CD4-positive, alpha-beta T cell (primary cell): ENCODE results near the gene KIF5A. TPM values are rescaled to one million over a fixed set of nuclear protein-coding genes. Genes with fewer than 3 reads are reported as not detected.
A peak's percentile ranks its signal among the peaks of the same experiment; 100 is the strongest.

ENCODE experiments used
- ATAC-seq: fragments of 200-7000 bp; cut with Tn5 transposase; one replicate; pipeline ENCODE4 v1.10.0; 2022; ENCODE audit warnings: mild to moderate bottlenecking; ENCODE audit not compliant: poor library complexity
- CTCF ChIA-PET: fragments of 350-600 bp; sonication (Branson Sonifier 250); formaldehyde crosslinking; loops from one replicate; lab custom pipeline; 2021; ENCODE audit warnings: antibody characterized with exemption, inconsistent platforms; lab: Charles Lee
- POLR2A ChIA-PET: fragments of 350-600 bp; sonication (Branson Sonifier 250); formaldehyde crosslinking; loops from one replicate; lab custom pipeline; 2021; ENCODE audit warnings: antibody characterized with exemption, inconsistent platforms; lab: Charles Lee
- DNase-seq, 14 experiments: peaks; one replicate each; pipeline ENCODE4 v3.0.0-alpha.2; 2013 to 2020; ENCODE audit warnings: mixed read lengths in 2 of 14
- H3K27ac ChIP-seq, 2 donors: one replicate each; pipeline versions ENCODE4 v1.5.1 to v1.7.0; 2013; ENCODE audit warnings: low read length in 2 of 2, low read depth in 1 of 2, mild to moderate bottlenecking in 1 of 2
- H3K27me3 ChIP-seq, 2 experiments: 1 replicate in 1 of 2; 2 replicates in 1 of 2; pipeline versions ENCODE4 v1.6.1 to v1.7.0; 2013; ENCODE audit warnings: low read length in 2 of 2, control low read depth in 1 of 2, mild to moderate bottlenecking in 1 of 2, moderate library complexity in 1 of 2; ENCODE audit not compliant: insufficient read depth in 2 of 2, control insufficient read depth in 1 of 2
- H3K36me3 ChIP-seq: one replicate; pipeline ENCODE4 v1.6.1; 2013; ENCODE audit warnings: low read length, control low read depth; ENCODE audit not compliant: insufficient read depth
- H3K4me1 ChIP-seq: one replicate; pipeline ENCODE4 v1.6.1; 2013; ENCODE audit warnings: low read length, control low read depth; ENCODE audit not compliant: insufficient read depth
- H3K4me3 ChIP-seq: one replicate; pipeline ENCODE4 v1.5.1; 2013; ENCODE audit warnings: mild to moderate bottlenecking, low read length, moderate library complexity
- H3K9me3 ChIP-seq, 2 experiments: 1 replicate in 1 of 2; 2 replicates in 1 of 2; pipeline versions ENCODE4 v1.6.1 to v1.7.0; 2013; ENCODE audit warnings: low read length in 2 of 2, mild to moderate bottlenecking in 2 of 2, control low read depth in 1 of 2, moderate library complexity in 1 of 2; ENCODE audit not compliant: control insufficient read depth in 1 of 2, insufficient read depth in 1 of 2
- H3K27ac Mint-ChIP-seq: one replicate; pipeline ENCODE4 v1.8.0; 2020; ENCODE audit warnings: mixed read lengths
- H3K27me3 Mint-ChIP-seq: one replicate; pipeline ENCODE4 v1.8.0; 2021; ENCODE audit warnings: mixed read lengths
- H3K36me3 Mint-ChIP-seq: one replicate; pipeline ENCODE4 v1.8.0; 2021; ENCODE audit warnings: low read depth, mixed read lengths
- H3K4me1 Mint-ChIP-seq: one replicate; pipeline ENCODE4 v1.8.0; 2021; ENCODE audit warnings: low read depth, mixed read lengths
- H3K4me3 Mint-ChIP-seq: one replicate; pipeline ENCODE4 v1.8.0; 2020; ENCODE audit warnings: mild to moderate bottlenecking, mixed read lengths
- H3K9me3 Mint-ChIP-seq: one replicate; pipeline ENCODE4 v1.8.0; 2020; ENCODE audit warnings: mixed read lengths
- intact Hi-C, 2 experiments: fragments of 100-400 bp; cut with DNase I in 1 of 2; cut with micrococcal nuclease in 1 of 2; formaldehyde crosslinking; loops; one replicate each; pipeline versions ENCODE4 v1.15.1 to v1.9.0; 2023 to 2025; cut with DNase I, micrococcal nuclease
- total RNA-seq, 174 experiments: library from RNA in 2 of 174; stranded (reverse) in 2 of 174; gene quantifications; one replicate each; pipeline ENCODE4 v1.2.3 and lab custom pipeline; 2021 to 2026
- TF ChIP-seq, protein P1 (sequence below): fragments of 200-600 bp; IDR thresholded peaks from one replicate; pipeline ENCODE4 v1.8.0; 2022; ENCODE audit warnings: antibody characterized with exemption, mild to moderate bottlenecking

Gene KIF5A
- total RNA-seq, 2 experiments from 2014 or later: 0.39 to 0.47 TPM

DNA sequence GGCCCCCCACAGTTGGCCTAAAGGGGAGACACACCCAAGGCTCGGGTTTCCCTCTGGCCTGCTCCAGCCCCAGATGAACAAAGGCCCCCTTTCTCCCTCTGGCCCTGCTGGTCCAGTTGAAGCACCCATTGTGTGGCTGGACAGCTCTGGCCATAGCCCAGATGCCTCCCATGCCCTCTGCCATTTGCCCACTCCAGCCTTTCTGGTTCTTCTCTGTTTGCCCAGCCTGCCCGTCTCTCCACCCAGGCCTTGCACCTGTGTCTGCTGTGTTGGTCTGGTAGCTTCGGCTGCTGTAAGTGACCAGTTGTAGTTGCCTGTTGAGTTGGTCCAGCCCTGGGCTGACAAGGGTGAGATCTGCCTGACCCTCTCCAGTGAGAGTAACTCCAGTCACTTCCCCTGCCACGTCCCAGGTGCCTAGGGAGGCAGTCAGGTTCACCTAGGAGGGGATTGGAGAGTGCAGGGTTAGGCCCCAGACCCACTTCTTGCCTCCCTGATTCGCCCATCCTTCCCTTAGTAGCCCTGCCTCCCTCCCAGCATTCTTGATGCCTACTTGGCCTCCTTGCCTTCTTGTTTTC lies 80.1 kb downstream of the KIF5A start:
- no peak for DNase-seq
- TF ChIP-seq, protein P1, sequence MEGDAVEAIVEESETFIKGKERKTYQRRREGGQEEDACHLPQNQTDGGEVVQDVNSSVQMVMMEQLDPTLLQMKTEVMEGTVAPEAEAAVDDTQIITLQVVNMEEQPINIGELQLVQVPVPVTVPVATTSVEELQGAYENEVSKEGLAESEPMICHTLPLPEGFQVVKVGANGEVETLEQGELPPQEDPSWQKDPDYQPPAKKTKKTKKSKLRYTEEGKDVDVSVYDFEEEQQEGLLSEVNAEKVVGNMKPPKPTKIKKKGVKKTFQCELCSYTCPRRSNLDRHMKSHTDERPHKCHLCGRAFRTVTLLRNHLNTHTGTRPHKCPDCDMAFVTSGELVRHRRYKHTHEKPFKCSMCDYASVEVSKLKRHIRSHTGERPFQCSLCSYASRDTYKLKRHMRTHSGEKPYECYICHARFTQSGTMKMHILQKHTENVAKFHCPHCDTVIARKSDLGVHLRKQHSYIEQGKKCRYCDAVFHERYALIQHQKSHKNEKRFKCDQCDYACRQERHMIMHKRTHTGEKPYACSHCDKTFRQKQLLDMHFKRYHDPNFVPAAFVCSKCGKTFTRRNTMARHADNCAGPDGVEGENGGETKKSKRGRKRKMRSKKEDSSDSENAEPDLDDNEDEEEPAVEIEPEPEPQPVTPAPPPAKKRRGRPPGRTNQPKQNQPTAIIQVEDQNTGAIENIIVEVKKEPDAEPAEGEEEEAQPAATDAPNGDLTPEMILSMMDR: no peak

DNA sequence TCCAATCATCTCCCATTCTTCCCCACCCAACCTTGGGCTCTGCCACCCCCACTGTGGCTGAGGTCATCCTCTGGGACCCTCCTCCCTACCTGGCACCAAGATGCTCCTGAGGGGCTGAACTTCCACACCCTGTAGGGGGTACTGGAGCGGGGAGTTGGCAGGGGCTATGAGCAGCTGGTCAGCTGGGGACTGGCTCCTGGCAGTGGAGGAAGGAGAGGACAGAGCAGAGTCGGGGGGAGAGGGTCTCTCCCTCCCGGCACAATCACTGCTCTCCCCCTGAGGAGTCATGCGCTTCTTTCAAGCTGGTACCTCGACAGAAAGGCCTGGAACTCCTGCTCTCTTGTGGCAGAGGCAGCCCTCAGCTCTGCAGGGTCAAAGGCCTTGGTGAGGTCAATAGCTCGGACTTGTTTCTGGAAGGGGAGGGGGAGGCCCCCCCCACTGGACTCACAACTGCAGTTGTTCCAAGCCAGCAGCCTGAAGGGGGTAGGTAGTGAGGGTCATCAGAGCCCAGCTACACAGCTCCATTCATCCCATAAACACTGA lies 81.1 kb downstream of the KIF5A start:
- H3K4me3 Mint-ChIP-seq: no peak overlapping the region
- H3K4me3 ChIP-seq: no peak overlapping the region
- ATAC-seq (no peak), DNase-seq (peak in 1 of 14 experiments; percentile 11)
- H3K4me1 Mint-ChIP-seq: peaks cover 25% of the 10 kb centered on the region
- TF ChIP-seq, protein P1: no peak
- peaks cover 72 to 76% of the 10 kb centered on the region in 2 experiments for H3K27me3 ChIP-seq
- peaks cover 34% of the 10 kb centered on the region for H3K4me1 ChIP-seq
- H3K9me3 ChIP-seq: peaks cover 0 to 6% of the 10 kb centered on the region in 2 experiments
- H3K27ac ChIP-seq: no peak overlapping the region
- no peak overlapping the region for H3K27ac Mint-ChIP-seq
- H3K36me3 Mint-ChIP-seq: no peaks in the 10 kb centered on the region
- intact Hi-C loops: loop anchor here in 1 of 2 experiments (5.0 kb wide), 1 partner anchor 61 kb away; the partner anchor contains the start of gene OS9
- no peaks in the 10 kb centered on the region for H3K36me3 ChIP-seq
- H3K9me3 Mint-ChIP-seq: no peaks in the 10 kb centered on the region
- POLR2A ChIA-PET: interaction anchor here (0.7 to 1.0 kb wide), 2 partner anchors 12 to 19 kb away, joined by 3 to 4 read pairs; no protein-coding TSS in a partner anchor
- CTCF ChIA-PET: interaction anchor here (4.9 kb wide), 1 partner anchor 48 kb away, joined by 34 read pairs; no protein-coding TSS in a partner anchor
- peaks cover 78% of the 10 kb centered on the region for H3K27me3 Mint-ChIP-seq

More for the DNA sequence above, 80.1 kb downstream of the KIF5A start:
- Histone ChIP-seq H3K27me3 (peaks cover 78 to 85% of the 10 kb centered on the region in 2 experiments), H3K9me3 (peaks cover 0 to 11% of the 10 kb centered on the region in 2 experiments), H3K4me3 (no peak overlapping the region), H3K4me1 (peaks cover 34% of the 10 kb centered on the region), H3K27ac (no peak overlapping the region), H3K36me3 (no peaks in the 10 kb centered on the region)
- Mint-ChIP-seq H3K27me3 (peaks cover 82% of the 10 kb centered on the region), H3K4me3 (no peak overlapping the region), H3K9me3 (no peaks in the 10 kb centered on the region), H3K4me1 (peaks cover 25% of the 10 kb centered on the region), H3K36me3 (no peaks in the 10 kb centered on the region), H3K27ac (no peak overlapping the region)
- intact Hi-C loops: loop anchor here (5.0 kb wide), 2 partner anchors 62 to 112 kb away; partner anchors contain the start of gene OS9 (in 1 of the 2)
- CTCF ChIA-PET: no interaction called here
- POLR2A ChIA-PET: interaction anchor here (0.6 to 1.0 kb wide), 2 partner anchors 13 to 308 kb away, joined by 3 to 4 read pairs; no protein-coding TSS in a partner anchor
- ATAC-seq: no peak

DNA sequence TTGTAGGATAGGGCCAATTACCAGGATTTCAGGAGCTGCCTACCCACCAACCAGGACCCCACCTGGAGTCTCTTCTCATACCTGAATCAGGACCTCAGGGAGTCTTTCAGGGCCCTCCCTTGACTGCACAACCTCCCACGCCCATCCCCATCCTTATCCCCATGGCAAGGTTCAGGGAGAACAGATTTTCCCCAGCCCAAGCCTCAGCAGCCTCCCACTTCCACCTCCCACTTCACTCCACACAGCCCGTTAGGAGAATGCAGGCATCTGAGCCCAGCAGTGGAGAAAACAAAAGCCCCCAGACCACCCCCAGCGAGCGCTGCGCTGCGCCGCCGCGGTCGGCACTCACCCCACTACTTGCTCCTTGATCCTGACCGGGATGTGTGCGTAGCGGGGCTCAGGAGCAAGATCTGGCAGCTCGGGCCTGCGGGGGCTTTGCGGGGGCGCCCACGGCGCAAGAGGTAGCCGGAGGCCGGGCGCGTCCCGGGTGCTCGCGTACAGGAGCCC lies 81.8 kb downstream of the KIF5A start:
- H3K27ac ChIP-seq: no peak overlapping the region
- H3K4me3 ChIP-seq: no peak overlapping the region
- H3K4me3 Mint-ChIP-seq: no peak overlapping the region
- intact Hi-C loops: loop anchor here in 1 of 2 experiments (2.0 to 5.0 kb wide), 2 partner anchors 49 to 61 kb away; partner anchors contain the start of gene OS9
- H3K4me1 ChIP-seq: peaks cover 34% of the 10 kb centered on the region
- peaks cover 25% of the 10 kb centered on the region for H3K4me1 Mint-ChIP-seq
- no peak for ATAC-seq
- TF ChIP-seq, protein P1: no peak
- peaks cover 66 to 70% of the 10 kb centered on the region in 2 experiments for H3K27me3 ChIP-seq
- DNase-seq: no peak
- peaks cover 0 to 6% of the 10 kb centered on the region in 2 experiments for H3K9me3 ChIP-seq
- H3K36me3 Mint-ChIP-seq: no peaks in the 10 kb centered on the region
- CTCF ChIA-PET: interaction anchor here (4.9 kb wide), 1 partner anchor 49 kb away, joined by 34 read pairs; no protein-coding TSS in a partner anchor
- H3K27ac Mint-ChIP-seq: no peak overlapping the region
- H3K36me3 ChIP-seq: no peaks in the 10 kb centered on the region
- POLR2A ChIA-PET: no interaction called here
- H3K27me3 Mint-ChIP-seq: peaks cover 71% of the 10 kb centered on the region
- H3K9me3 Mint-ChIP-seq: no peaks in the 10 kb centered on the region
